ENCODE results near the gene OSBPL3.

GRCh38 chr7:24972166-24972477, 7.9 kb downstream of the OSBPL3 start:
- TF ChIP-seq CTCF (conservative IDR thresholded peaks at IDR 0.05 in 1 of 2, IDR thresholded peaks at IDR 0.05 in 1 of 2; ENCODE audit: extremely low read depth in 1 of 2, insufficient read depth in 1 of 2, low read depth in 1 of 2, low read length in 2 of 2), result no peak
- no peak for TF ChIP-seq EZH2 (IDR thresholded peaks at IDR 0.05; ENCODE audit: borderline replicate concordance, low read length)

Measured in mammary epithelial cell (primary cell).